ENCODE measurements around the gene LYPD8. TPM values are rescaled to one million over a fixed set of nuclear protein-coding genes. Genes with fewer than 3 reads are reported as not detected.

The LYPD8 gene
- total and polyA plus RNA-seq, 2 of the 8 experiments (the other 6 are each of a cell fraction or from before 2014, with no cell fraction given), result not detected

- TF ChIP-seq MAX (IDR thresholded peaks at IDR 0.05), result no peak
- TF ChIP-seq CREB1 (IDR thresholded peaks at IDR 0.05), result no peak
- TF ChIP-seq TAF7 (optimal IDR thresholded peaks at IDR 0.05; ENCODE audit: borderline replicate concordance, low read depth, low read length), result no peak
- TF ChIP-seq BCL11A (IDR thresholded peaks at IDR 0.05; ENCODE audit: low read depth in 2 of 2, low read length in 2 of 2), result no peak
- TF ChIP-seq HDAC6 (IDR thresholded peaks at IDR 0.05; ENCODE audit: low read depth, low read length), result no peak
- TF ChIP-seq RXRA (IDR thresholded peaks at IDR 0.05; ENCODE audit: insufficient read depth, low read depth, low read length), result no peak
- no peak for TF ChIP-seq CTBP2 (IDR thresholded peaks at IDR 0.05; ENCODE audit: borderline replicate concordance, insufficient read depth, insufficient read length, low read length)
- no peak for TF ChIP-seq NANOG (IDR thresholded peaks at IDR 0.05; ENCODE audit: insufficient read depth, low read depth, low read length, poor library complexity, severe bottlenecking)
- Histone ChIP-seq H4K5ac (ENCODE audit: insufficient read length, low read depth, low read length) (no peak overlapping the region), H2AFZ (ENCODE audit: low read length) (no peak overlapping the region), H3K23ac (ENCODE audit: insufficient read length) (no peak overlapping the region), H2BK5ac (ENCODE audit: low read depth, low read length) (no peak overlapping the region), H3K79me2 (ENCODE audit: control insufficient read depth in 1 of 2, insufficient read depth in 2 of 2, low read length in 2 of 2) (no peaks in the 10 kb centered on the region), H4K8ac (ENCODE audit: extremely low read depth, insufficient read depth, low read length) (no peak overlapping the region), H3K79me1 (ENCODE audit: low read depth, low read length) (no peaks in the 10 kb centered on the region), H3K4ac (replicated peaks; ENCODE audit: insufficient read length, low read depth, low read length) (no peak overlapping the region), H3K4me1 (replicated peaks in 1 of 4; ENCODE audit: control insufficient read depth in 3 of 4, insufficient read depth in 4 of 4, low read length in 3 of 4) (no peaks in the 10 kb centered on the region), H3K4me3 (ENCODE audit: extremely low read depth in 1 of 4, insufficient read depth in 2 of 4, low read depth in 3 of 4, low read length in 4 of 4) (no peak overlapping the region), H3K27me3 (replicated peaks in 1 of 4; ENCODE audit: control insufficient read depth in 3 of 4, extremely low read depth in 1 of 4, insufficient read depth in 3 of 4, low read length in 3 of 4) (no peaks in the 10 kb centered on the region), H3K27ac (ENCODE audit: low read depth, low read length) (no peak overlapping the region), H3K9ac (replicated peaks in 1 of 4; ENCODE audit: extremely low read depth in 1 of 4, low read depth in 3 of 4, low read length in 3 of 4) (no peak overlapping the region), H2BK120ac (replicated peaks; ENCODE audit: low read depth, low read length) (no peak overlapping the region), H2BK12ac (ENCODE audit: low read depth, low read length) (no peak overlapping the region), H3K18ac (ENCODE audit: extremely low read depth, low read length) (no peak overlapping the region), H3K56ac (replicated peaks; ENCODE audit: insufficient read length, low read depth, low read length) (no peak overlapping the region), H4K91ac (replicated peaks; ENCODE audit: insufficient read length, low read length) (no peak overlapping the region), H2BK20ac (ENCODE audit: low read length) (no peak overlapping the region), H4K20me1 (replicated peaks in 1 of 2; ENCODE audit: control insufficient read depth in 1 of 2, insufficient read depth in 2 of 2, low read length in 2 of 2) (no peaks in the 10 kb centered on the region), H3K23me2 (ENCODE audit: low read depth, low read length) (no peaks in the 10 kb centered on the region), H3K36me3 (ENCODE audit: control insufficient read depth in 2 of 4, insufficient read depth in 4 of 4, low read length in 3 of 4) (no peaks in the 10 kb centered on the region), H3K9me3 (ENCODE audit: insufficient read depth in 2 of 2, low read depth in 1 of 2, low read length in 1 of 2) (peaks cover 75 to 95% of the 10 kb centered on the region in 2 experiments), H2BK15ac (ENCODE audit: low read length) (no peak overlapping the region), H2AK5ac (ENCODE audit: low read depth, low read length) (no peak overlapping the region), H3K4me2 (ENCODE audit: insufficient read depth in 1 of 2, low read depth in 2 of 2, low read length in 2 of 2) (no peak overlapping the region), H3K14ac (ENCODE audit: insufficient read length) (no peak overlapping the region)
- CTCF ChIA-PET (ENCODE audit: partially characterized antibody), result interaction anchor here (0.6 to 1.5 kb wide), 2 partner anchors 18 to 19 kb away, joined by 3 read pairs; no protein-coding TSS in a partner anchor
- POLR2A ChIA-PET (ENCODE audit: partially characterized antibody), result no interaction called here
- WGBS, 2 experiments (ENCODE audit: extremely low coverage in 1 of 2, insufficient coverage in 1 of 2, insufficient read length in 1 of 2, insufficient replicate concordance in 2 of 2, low coverage in 1 of 2, low lambda C conversion rate in 2 of 2, missing lambda C conversion rate in 1 of 2), result 51% methylated on average over 3 of the region's 3 CpGs; no CpG with 5 or more reads in 1 of the 2 experiments
- FAIRE-seq (no peak), DNase-seq (ENCODE audit: low read depth in 1 of 2, low spot score in 2 of 2) (no peak)
Measured at GRCh38 chr1:248788327-248788726, 32.8 kb upstream of the LYPD8 start.

All from H1 (cell line).